IPS-11a (cell line): Measurements from ENCODE around the gene ASB5.
"Not testable (repeated sequence)": the region's sequence is repeated elsewhere in the genome, so short reads cannot be mapped to it uniquely, and the experiment has no call there.

ENCODE experiments used
- H3K4me3 ChIP-seq: one replicate; pipeline ENCODE4 v1.5.1; 2013; ENCODE audit warnings: low read depth, low read length, control low read depth

ASB5 gene

DNA sequence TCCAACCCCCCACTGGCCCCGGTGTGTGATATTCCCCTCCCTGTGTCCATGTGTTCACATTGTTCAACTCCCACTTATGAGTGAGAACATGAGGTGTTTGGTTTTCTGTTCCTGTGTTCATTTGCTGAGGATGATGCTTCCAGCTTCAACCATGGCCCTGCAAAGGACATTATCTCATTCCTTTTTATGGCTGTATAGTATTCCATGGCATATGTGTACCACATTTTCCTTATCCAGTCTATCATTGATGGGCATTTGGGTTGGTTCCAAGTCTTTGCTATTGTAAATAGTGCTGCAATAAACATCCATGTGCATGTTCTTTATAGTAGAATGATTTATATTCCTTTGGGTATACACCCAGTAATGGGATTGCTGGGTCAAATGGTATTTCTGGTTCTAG, 10.5 kb upstream of the ASB5 start:
- not testable (repeated sequence) for H3K4me3 ChIP-seq

DNA sequence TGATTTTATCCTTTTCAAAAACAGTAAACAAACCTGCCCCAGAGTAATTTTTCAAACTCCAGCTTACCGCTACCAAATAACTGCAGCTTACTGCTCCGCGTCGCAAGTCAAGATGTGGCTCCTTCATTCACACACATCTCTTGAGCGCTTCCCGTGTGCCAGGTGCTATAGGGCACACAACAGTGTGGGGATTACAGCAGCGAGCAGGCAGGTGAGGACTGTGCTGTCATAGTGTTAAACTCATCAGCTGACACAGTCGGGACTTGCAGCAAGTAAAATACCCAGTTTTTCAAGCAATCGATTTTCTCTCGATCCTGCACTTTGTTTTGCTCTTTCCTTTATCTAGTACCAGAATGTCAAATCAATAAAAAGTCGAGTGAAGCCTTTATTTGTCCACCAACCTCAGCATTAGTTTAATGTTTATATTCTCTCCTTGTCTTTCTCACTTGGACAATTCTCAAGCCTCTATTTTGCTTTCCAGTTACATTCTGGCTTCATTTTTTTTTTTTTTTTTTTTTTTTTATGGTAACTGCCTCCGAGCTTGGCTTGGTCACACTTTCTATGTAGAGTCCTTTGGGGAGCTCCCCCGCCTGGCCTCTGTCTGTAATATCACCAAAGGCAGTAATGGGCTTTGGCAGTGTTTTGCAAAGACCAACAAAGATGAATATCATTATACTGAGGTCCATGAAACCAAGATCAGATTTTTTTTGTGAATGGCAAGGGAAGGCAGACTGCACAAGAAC, 8.3 kb upstream of the ASB5 start:
- no peak overlapping the region for H3K4me3 ChIP-seq

DNA sequence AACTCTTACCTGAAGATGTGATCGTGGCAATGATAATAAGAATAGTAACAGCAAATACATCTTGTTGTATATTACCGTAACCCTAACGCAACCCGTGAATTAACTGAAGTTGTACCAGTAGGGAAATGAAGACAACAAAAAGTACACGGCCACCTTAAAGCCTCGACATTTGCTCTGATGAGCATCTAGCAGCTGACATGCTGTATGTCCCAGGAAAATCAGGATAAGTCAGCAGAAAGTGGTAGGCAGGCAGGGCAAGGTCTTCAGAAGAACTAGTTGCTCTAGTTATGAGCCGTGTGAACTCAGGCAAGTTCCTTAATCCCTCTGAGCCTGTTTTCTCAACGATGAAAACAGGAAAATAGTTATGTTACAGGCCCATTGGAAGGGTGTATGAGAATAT, 7.7 kb upstream of the ASB5 start:
- H3K4me3 ChIP-seq, result no peak overlapping the region

DNA sequence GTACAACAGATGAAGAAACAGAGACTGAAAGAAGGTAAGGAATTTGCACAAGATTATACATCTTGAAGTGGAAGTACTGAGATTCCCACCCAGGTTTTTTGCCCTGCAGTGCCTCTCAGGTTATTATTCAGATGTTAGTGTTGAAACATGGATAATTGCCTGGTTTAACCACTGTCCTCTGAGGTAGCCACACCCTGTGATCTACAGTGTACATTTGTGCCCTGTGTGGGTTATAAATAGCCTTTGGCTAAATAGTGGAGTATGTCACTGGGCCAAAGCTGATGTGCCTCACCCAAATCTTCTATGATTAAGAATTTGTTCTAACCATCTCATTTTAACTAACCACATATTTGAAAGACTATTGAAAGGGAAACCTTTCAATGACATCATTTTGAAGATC, 5.4 kb upstream of the ASB5 start:
- no peak overlapping the region for H3K4me3 ChIP-seq

DNA sequence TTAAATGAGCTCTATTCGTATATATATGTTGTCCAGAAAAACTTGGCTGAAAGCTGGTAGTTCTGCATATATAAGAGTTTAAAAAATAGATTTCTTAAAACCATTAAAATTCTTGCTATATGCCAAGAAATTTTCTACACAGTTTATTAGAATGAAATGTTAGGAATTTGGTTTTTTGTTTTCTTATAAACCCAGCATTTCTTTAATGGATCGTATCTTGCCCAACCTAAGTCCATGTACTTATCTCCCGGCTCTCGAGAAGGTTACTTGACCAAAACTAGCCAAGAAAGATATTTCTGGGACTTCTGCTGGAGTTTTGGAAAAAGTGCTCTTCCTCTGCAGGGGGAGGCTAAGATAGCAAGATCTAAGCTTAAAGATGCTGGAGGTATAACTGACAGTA, 4.7 kb upstream of the ASB5 start:
- no peak overlapping the region for H3K4me3 ChIP-seq

DNA sequence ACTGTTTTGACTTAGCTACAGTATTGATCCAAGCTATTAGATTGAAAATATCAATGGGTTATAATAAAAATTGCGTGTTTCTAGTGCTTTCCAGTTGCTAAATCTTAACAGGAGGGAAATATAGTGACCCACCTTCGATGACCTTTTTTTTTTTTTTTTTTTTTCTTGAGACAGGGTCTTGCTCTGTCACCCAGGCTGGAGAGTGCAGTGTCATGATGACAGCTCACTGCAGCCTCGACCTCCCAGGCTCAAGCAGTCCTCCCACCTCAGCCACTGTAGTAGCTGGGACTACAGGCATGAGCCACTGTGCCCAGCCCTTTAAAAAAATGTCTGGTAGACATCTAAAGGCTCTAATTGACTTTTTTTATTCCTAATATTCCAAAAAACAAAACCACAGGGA, 3.8 kb upstream of the ASB5 start:
- H3K4me3 ChIP-seq, result no peak overlapping the region

DNA sequence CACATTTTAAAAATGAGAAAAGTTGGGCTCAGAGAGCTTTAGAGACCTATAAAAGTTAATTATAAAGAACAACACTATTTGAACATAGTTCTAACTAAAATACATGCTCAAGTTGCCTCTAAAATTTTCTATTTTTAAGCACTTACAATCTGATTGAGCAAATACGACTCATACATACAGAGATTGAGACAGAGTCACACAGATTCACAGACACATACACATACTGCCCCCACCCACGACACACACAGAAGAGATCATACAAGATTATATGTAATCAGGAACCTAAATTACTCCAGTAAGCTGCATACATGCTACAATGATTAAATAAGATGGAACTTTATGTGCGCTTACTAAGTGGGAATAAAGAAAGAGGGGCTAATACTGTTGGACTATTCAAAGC, 2.7 kb upstream of the ASB5 start:
- H3K4me3 ChIP-seq, result no peak overlapping the region

DNA sequence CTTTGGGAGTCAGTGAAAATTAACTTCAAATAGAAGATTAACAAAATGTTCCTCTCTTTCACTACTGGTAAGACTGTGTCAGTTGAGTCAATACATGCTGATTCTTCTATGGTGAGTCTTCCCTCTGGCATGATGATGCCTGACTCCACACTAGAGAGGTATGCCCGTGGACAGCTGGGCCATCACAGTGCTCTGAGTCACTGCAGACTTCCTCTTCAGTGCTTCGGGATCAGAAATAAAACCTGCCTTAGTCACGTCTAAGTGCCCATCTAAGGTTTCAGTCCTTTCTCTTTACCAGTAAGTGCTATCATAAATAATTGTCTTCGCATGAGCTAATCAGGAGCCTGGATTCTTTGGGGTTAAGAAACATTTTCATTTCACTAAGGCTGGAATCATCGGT, 1.6 kb upstream of the ASB5 start:
- H3K4me3 ChIP-seq, result no peak overlapping the region

DNA sequence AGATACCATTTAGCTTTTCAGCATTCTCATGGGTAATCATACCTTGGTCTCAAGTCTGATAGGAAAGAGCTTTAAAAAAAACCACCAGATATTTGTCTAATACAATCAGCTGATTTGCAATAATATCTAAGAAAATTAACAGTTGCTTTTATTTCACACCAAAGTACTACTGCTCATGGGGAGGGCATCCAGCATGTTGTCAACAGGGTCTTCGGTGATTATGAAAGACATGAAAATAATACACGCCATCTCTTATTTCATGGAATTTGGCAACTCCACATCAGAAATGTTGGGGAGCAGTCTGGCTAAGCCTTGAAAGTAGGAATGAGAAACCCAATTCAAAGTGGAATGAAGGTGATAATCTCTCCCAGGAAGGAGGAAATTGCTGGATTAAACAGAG, 3.0 kb downstream of the ASB5 start:
- no peak overlapping the region for H3K4me3 ChIP-seq

DNA sequence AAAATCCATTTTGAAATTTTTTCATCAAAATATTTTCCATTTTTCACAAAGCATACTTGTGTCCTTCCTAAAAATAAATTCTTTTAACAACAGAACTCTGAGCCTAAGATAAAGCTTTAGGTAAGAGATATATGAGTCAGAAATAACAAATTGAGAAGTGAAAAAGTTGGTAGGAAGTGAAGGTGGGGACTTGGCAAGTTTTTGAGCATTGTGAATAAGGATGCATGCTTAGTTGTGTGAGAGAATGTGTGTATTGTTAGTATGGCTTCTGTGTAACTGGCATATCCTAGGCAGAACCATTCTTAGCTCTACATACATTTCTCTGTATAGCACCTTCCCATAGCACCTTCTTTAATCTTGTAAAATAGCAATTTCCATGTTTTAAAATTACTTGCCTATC, 6.8 kb downstream of the ASB5 start:
- no peak overlapping the region for H3K4me3 ChIP-seq

DNA sequence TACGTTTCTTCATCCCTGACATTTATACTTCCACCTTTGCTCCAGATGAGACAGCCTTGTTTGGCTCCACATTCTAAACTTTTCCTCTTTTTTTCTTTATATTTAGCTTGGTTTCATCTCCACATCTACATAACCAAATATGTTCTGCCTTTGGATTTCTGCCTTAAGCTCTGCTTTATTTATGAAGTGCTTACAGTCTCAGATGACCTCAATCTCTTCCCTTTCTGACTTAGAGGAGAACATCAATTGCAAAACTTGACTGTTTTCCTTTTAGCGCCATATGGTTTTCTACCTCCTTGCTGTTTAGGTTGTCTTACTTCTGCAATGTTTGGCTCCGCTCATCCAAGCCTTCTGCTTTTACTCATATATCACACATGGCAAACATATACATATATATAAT, 7.5 kb downstream of the ASB5 start:
- H3K4me3 ChIP-seq, result no peak overlapping the region

DNA sequence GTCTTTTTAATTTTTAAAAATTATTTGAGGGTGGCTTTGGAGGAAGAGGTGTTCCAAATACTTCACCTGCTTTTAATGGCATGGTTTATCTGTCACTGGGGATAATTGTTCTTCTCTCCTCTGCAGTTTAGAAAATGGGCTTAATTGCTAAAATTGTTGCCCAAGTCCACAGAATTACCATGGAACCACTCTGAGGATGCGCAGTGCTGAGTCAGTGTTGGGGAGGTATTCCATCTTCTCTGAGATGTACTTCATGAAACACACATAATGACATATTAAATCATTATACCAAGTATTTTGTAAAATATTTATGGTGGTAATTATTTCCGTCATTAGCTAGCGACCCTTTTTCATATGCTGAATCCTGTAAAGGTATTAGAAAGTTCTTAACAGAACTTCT, 8.0 kb downstream of the ASB5 start:
- H3K4me3 ChIP-seq, result no peak overlapping the region

DNA sequence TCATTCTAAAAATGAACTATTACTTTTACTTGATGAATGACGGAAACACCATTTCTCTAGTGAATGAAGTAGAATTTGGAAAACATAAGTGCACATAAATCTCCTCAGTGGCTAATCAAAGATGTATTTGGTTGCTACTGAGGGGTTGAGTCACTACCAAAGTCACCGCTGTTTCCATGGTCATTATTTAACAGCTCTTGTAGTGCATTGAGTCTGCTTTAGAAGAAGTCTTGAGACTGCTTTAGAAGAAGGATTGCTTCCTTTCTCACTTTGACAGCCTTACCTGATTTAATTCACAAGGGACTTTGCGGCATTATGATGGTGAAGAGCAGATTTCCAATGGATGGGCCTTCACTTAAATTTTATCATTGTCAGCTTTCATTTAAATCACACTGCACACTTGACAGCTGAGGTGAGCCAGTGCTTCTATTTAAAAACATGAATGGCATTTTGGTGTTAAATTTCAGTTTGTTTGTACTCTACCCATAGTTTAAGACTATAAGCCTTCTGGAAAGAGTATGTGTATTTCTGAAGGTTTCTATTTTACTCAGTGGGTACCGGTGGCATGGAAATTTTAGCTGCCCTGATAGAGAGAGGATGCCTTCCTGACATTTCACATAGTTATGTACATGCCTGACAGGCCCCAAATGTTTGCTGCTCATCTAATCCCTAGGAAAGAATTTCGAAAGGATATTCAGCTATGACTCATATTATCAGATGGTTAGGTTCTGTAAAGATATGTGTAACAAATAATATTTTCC, 9.5 kb downstream of the ASB5 start:
- H3K4me3 ChIP-seq, result no peak overlapping the region

DNA sequence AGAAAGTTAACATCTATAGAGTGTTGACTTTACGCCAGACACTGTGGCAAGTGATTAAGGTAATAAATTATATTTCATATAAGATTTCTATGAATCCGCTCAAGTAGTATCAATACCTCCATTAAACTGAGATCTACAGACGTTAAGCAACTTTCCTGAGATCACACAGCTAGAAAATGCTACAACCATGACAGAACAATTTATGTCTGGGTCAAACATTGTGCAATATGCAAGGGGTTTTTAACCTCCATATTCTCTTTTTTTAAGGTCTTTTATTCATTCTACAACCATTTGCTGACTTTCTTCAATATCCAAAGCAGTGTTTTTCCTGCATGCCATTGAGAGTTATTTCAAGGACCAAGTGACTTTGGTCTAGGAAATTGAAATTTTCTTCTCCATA, 10.9 kb downstream of the ASB5 start:
- no peak overlapping the region for H3K4me3 ChIP-seq

DNA sequence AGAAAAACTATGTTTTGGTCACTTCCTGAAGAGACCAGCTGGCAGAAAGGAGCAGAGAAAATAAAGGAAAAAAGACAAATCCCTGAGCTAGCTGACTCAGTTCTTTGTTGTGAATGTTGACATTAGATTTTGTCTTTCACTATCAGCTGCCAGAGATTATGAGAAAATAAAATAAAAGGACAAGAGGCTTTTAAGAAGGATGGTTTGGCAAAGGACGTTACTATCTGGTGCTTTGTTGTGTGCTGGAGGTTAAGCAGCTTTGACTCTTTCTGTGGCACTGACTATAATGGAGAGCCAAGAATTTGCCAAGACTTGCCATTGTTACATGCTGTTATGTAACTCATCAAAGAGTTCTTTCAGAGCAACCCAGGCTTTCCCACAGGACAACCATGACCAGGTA, 12.1 kb downstream of the ASB5 start:
- no peak overlapping the region for H3K4me3 ChIP-seq

DNA sequence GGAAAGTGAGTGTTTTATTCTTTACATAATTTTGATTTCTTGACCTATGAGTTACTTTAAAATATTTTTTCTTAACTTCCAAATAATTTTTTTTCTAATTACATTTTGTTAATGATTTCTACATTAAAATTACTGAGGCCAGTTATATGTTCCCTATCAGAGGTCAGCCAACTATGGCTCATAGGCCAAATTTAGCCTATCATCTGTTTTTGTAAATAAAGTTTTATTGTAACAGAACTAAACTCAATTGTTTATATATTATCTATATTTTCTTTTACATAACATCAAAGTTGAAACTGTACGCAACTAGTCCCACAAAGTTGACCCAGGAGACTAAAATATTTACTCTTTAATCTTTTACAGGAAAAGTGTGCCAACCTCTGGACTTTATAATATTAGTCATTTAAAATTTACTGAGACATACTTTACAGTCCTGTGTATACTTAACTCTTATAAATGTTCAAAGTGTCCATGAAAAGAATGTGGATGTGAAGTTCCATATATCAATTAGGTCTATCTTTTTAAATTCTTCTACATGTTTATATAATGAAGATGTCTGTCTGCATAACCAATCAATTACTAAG, 26.2 kb downstream of the ASB5 start:
- H3K4me3 ChIP-seq, result no peak overlapping the region

DNA sequence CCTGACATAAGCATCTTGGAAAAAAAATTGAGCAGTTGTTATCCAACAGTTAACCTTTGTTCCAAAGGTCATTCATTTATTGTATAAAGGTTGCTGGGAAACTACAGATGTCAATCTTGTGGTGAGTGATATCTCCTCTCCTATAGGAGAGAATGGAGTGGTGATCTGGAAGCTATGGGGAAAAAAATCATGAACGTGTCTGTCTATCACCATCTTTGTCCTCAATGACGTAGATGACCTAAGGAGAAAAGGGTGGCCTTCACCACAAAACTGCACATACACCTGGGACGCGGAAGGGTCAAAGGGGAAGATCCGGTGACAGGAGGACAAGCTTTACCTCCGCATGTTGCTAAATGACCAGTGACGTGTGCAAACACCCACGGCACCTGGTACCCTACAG, 27.3 kb downstream of the ASB5 start:
- H3K4me3 ChIP-seq, result no peak overlapping the region

DNA sequence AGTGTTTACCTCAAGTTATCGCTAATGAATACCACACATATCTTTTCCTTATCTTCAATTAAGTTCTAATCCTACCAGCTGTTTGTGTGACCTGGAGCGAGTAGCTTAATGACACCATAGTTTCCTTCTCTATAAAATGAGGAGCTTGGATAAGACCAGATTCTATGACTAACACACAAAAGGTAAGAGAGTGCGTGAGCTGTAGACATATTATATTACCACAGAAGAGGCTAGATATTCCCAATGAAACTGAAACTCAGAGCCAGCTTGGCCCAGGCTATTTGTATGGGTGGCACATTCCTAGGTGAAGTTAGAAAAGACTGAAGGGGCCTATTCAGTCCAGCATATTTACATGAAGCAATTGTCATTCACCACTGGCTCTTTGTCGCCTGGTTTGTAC, 30.2 kb downstream of the ASB5 start:
- no peak overlapping the region for H3K4me3 ChIP-seq

DNA sequence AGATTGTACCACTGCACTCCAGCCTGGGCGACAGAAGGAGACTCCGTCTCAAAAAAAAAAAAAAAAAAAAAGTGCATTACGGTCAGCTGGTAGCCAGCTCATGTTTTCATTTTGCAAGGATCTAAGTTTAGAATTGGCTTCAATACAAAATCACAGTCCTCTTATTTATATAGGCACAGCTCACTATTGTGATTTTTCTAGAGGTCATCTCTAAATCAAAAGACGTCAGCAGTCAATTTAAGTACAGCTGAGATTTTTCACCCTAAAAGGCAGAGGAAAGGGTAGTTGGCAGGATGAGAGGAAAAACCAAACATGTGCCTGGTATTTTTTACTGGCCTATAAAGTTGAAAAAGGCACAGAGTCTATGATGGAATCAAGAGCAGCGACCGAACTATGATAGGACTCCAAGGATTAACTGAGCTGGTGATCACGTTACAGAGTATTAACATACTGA, 30.8 kb downstream of the ASB5 start:
- H3K4me3 ChIP-seq, result no peak overlapping the region

DNA sequence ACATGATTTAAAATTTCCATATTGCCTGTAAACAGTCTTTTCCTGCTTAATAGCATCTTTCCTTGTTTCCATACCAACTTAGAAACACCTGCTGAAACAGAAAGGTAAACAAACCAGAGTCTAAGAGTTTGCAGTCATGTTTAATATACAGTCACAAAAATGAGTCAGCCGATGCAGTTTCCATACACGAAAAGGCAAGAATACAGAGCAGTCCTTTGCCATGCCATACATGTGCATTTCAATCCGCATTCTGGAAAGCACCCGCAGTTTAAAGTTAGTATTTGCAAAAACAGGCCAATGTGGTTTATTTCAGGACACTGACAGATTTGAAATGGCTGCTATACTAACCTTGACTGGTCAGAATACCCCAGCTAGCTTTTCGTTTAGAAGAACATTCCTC, 32.1 kb downstream of the ASB5 start:
- H3K4me3 ChIP-seq, result no peak overlapping the region

DNA sequence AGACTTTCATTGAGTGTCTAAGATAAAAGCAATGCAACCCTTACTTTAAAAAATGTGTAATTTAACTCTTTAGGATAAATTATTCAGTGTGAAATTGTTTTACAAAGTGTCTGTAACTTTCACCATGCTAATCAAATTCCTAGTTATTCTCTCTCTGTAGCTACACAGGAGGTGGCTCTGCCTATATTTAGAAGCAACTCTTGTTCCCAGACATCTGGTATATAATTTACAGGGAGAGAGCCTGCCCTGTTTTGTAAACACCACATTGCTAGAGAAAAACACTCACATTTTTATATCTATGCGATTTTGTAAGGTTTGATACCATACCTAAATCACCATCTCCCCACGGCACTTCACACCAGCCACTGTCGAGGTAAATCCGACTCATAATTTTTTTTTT, 38.2 kb downstream of the ASB5 start:
- H3K4me3 ChIP-seq, result no peak overlapping the region

DNA sequence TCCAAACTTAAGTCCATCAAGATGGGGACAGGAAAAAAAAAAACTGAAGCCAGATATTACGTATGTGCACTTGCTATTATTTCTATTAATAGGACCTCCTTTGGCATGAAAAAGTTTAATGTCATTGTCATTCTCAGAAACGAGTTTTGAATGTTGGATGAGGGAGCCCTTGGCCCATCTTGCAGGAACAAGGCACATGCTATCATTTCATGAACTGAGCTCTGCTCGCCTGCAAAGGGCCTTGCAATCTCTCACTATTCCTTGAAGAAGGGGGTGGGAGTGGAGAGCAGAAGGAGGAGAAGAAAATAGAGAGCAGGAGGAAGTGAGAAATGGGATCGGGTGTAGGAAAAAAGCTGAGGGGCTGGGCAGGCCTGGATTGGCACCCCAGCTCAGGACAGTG, 39.4 kb downstream of the ASB5 start:
- no peak overlapping the region for H3K4me3 ChIP-seq
